Prostate gland (tissue), 2 donors: ENCODE results near the gene NDUFB5. TPM values are rescaled to one million over a fixed set of nuclear protein-coding genes. Genes with fewer than 3 reads are reported as not detected.
"Not testable (repeated sequence)": the region's sequence is repeated elsewhere in the genome, so short reads cannot be mapped to it uniquely, and the experiment has no call there.

Experiments used
- DNase-seq: peaks from one replicate; pipeline ENCODE4 v3.0.0-alpha.2; 2019; ENCODE audit warnings: low spot score
- H3K27ac ChIP-seq, 2 donors: fragments of 200-600 bp; sonication (generic); 2 replicates each; pipeline ENCODE4 v1.5.1; 2017 to 2019
- H3K27me3 ChIP-seq: fragments of 200-600 bp; sonication (generic); replicated peaks from 2 replicates; pipeline ENCODE4 v1.5.1; 2019; ENCODE audit not compliant: insufficient read depth
- H3K36me3 ChIP-seq, 2 donors: fragments of 200-600 bp; sonication (generic); 1 replicate in 1 of 2; 2 replicates in 1 of 2; pipeline versions ENCODE4 v1.5.1 to v1.8.1; 2017 to 2019
- H3K4me1 ChIP-seq: fragments of 200-600 bp; sonication (generic); replicated peaks from 2 replicates; pipeline ENCODE4 v1.5.1; 2019
- H3K4me3 ChIP-seq, 2 donors: fragments of 200-600 bp; sonication (generic); 2 replicates each; pipeline ENCODE4 v1.5.1; 2017 to 2019
- H3K9me3 ChIP-seq: fragments of 200-600 bp; sonication (generic); 2 replicates; pipeline ENCODE4 v1.5.1; 2017
- POLR2A ChIP-seq: fragments of 450-650 bp; IDR thresholded peaks from one replicate; pipeline ENCODE4 v1.6.1; 2016; ENCODE audit warnings: antibody characterized with exemption, mild to moderate bottlenecking
- POLR2AphosphoS5 ChIP-seq: sonication (generic); formaldehyde crosslinking; IDR thresholded peaks from one replicate; pipeline ENCODE4 v1.6.1; 2017; ENCODE audit warnings: antibody characterized with exemption
- WGBS: methylation state at CpG from one replicate; pipeline ENCODE4 v1.1.5; 2018; 5-methylcytosine and 5-hydroxymethylcytosine counted together
- intact Hi-C: fragments of 100-400 bp; cut with DNase I; formaldehyde crosslinking; loops from one replicate; pipeline ENCODE4 v1.14.2; 2022
- total RNA-seq, 2 donors: library from RNA; depleted of rRNA; stranded (reverse); fragments of >200 nt; gene quantifications; one replicate each; pipeline ENCODE4 v1.1.0, GENCODE V29; 2016
- TF ChIP-seq, protein P1 (sequence below), 4 experiments: fragments of 200-600 bp in 2 of 4; fragments of 450-650 bp in 2 of 4; sonication (generic) in 2 of 4; IDR thresholded peaks; 1 replicate in 3 of 4; 2 replicates in 1 of 4; pipeline ENCODE4 v1.5.1; 2016 to 2019; ENCODE audit warnings: antibody characterized with exemption in 4 of 4, mild to moderate bottlenecking in 2 of 4, moderate library complexity in 2 of 4

NDUFB5 gene
- total RNA-seq, 2 donors from 2014 or later: 75.9 to 122 TPM

DNA sequence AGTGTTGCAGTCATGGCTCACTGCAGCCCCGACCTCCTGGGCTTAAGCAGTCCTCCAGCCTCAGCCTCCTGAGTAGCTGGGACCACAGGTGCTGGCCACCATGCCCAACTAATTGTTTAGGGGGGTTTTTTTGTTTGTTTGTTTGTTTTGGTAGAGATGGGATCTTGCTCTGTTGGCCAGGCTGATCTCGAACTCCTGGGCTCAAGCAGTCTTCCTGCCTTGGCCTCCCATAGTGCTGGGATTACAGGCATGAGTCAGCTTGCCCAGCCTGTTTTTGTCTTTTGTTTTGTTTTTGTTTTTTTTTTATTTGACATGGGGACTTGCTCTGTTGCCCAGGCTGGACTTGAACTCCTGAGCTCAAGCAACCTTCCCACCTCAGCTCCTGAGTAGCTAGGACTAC, 17.4 kb downstream of the NDUFB5 start:
- DNase-seq: no peak
- TF ChIP-seq, protein P1, sequence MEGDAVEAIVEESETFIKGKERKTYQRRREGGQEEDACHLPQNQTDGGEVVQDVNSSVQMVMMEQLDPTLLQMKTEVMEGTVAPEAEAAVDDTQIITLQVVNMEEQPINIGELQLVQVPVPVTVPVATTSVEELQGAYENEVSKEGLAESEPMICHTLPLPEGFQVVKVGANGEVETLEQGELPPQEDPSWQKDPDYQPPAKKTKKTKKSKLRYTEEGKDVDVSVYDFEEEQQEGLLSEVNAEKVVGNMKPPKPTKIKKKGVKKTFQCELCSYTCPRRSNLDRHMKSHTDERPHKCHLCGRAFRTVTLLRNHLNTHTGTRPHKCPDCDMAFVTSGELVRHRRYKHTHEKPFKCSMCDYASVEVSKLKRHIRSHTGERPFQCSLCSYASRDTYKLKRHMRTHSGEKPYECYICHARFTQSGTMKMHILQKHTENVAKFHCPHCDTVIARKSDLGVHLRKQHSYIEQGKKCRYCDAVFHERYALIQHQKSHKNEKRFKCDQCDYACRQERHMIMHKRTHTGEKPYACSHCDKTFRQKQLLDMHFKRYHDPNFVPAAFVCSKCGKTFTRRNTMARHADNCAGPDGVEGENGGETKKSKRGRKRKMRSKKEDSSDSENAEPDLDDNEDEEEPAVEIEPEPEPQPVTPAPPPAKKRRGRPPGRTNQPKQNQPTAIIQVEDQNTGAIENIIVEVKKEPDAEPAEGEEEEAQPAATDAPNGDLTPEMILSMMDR (IDR thresholded peaks at IDR 0.05): no peak
- TF ChIP-seq POLR2A: no peak
- no peak for TF ChIP-seq POLR2AphosphoS5
- Histone ChIP-seq H3K4me3 (no peak overlapping the region), H3K27me3 (no peaks in the 10 kb centered on the region), H3K36me3 (no peaks in the 10 kb centered on the region), H3K27ac (no peak overlapping the region), H3K4me1 (no peaks in the 10 kb centered on the region), H3K9me3 (no peaks in the 10 kb centered on the region)
- WGBS: 96% methylated on average over 2 of the region's 2 CpGs
- intact Hi-C loops: no loop called here

DNA sequence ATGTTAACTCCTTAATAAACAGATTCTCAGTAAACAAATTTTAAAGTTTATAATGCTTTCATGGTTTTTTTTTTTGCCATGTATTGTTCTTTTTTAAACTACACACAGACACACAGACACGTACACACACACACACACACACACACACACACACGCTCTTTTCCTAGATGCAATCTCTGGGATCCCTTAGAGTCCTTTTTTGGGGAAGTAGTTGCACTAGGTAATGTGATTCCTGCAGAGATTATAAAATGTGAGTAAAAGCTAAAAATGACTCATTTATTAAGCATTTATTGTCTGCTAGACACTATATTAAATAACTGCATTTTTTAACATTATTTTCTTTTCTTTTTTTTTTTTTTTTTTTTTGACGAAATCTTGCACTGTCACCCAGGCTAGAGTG, 19.9 kb downstream of the NDUFB5 start:
- Histone ChIP-seq H3K4me1 (no peaks in the 10 kb centered on the region), H3K27ac (no peak overlapping the region), H3K36me3 (no peaks in the 10 kb centered on the region), H3K4me3 (no peak overlapping the region), H3K27me3 (no peaks in the 10 kb centered on the region), H3K9me3 (no peaks in the 10 kb centered on the region)
- no peak for DNase-seq
- 72% methylated on average over 3 of the region's 3 CpGs for WGBS
- TF ChIP-seq POLR2A (no peak), POLR2AphosphoS5 (no peak)
- intact Hi-C loops: no loop called here

DNA sequence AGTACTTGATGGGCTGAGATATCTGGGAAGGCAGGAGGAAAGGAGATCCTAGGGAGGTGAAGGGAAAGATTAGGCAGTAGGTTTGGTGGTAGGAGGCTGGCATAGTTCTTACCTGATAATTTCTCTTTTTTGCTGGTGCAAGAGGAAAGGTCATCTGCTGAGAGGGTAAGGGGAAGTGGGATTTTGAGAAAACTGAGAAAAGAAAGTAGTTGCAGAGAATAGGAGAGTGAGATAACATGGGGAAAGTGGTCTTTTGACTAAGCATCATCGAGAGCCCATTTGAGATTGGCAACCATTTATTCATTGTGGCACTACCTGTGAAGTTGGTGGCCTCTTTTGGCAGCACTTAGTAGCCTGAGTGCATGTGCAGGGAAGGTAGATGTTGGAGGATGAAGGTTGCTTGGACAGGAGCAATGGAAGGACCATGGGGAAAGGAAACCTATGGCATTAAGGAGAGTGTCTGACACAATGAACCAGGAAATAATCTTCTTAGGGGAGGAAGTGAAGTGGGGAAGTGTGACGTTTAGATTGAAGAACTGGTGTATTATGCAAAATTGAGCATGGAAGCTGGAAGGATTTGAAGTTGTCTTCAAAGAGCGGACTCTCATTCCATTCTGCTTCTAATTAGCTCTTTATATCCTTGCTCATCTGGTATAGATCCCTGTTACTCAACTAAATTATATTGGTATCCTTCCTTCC, 26.3 kb downstream of the NDUFB5 start:
- Histone ChIP-seq H3K9me3 (no peaks in the 10 kb centered on the region), H3K27me3 (no peaks in the 10 kb centered on the region), H3K27ac (no peak overlapping the region), H3K4me1 (no peaks in the 10 kb centered on the region), H3K36me3 (no peaks in the 10 kb centered on the region), H3K4me3 (no peak overlapping the region)
- intact Hi-C loops: no loop called here
- no peak for DNase-seq
- WGBS: 90% methylated on average over 3 of the region's 3 CpGs
- TF ChIP-seq POLR2A: no peak
- TF ChIP-seq POLR2AphosphoS5: no peak
- TF ChIP-seq, protein P1 (IDR thresholded peaks at IDR 0.05): no peak

DNA sequence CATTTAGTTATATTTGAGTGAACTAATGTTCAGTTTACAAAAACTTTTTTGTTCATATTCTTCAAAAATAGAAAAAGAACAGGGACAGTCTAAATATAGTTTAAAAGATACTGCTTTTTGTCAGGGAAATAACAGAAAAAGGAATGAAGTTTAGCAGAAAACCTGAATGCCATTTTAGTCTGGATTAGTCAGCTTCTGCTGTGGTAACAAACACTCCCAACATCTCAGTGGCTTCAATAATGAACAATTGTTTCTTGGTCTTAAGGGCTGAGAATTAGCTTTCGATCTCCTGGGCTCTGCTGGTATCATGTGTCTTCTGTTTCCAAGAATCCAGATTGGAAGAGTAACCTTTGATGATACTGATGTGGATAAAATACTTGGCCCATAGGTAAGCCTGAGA, 35.9 kb downstream of the NDUFB5 start:
- Histone ChIP-seq H3K9me3 (no peaks in the 10 kb centered on the region), H3K4me1 (no peaks in the 10 kb centered on the region), H3K27me3 (no peaks in the 10 kb centered on the region), H3K36me3 (no peaks in the 10 kb centered on the region), H3K4me3 (no peak overlapping the region), H3K27ac (no peak overlapping the region)
- WGBS: 96% methylated on average over 1 of the region's 1 CpG
- DNase-seq: no peak
- intact Hi-C loops: no loop called here
- TF ChIP-seq, protein P1 (IDR thresholded peaks at IDR 0.05): no peak
- TF ChIP-seq POLR2A (no peak), POLR2AphosphoS5 (no peak)

DNA sequence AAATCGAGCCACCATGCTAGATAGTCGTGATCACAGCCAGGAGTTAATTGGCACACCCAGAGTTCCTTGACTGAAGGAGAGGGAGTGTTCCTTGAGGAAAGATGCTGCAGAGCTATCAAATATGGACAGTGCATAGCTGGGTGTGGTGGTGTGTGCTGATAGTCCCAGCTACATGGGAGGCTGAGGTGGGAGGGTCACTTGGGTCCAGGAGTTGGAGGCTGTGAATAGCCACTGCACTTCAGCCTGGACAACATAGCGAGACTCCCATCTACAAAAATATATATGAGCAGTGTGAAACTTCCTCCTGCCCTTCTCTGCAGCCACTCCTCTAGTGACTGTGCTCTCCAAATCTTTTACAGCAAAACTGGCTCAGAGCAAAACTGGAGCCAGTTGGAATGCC, 38.3 kb downstream of the NDUFB5 start:
- WGBS: 77% methylated on average over 3 of the region's 3 CpGs
- DNase-seq: no peak
- Histone ChIP-seq H3K36me3 (no peaks in the 10 kb centered on the region), H3K4me1 (no peaks in the 10 kb centered on the region), H3K9me3 (no peaks in the 10 kb centered on the region), H3K27ac (no peak overlapping the region), H3K4me3 (no peak overlapping the region), H3K27me3 (no peaks in the 10 kb centered on the region)
- no peak for TF ChIP-seq POLR2AphosphoS5
- TF ChIP-seq, protein P1 (IDR thresholded peaks at IDR 0.05): no peak
- TF ChIP-seq POLR2A: no peak
- intact Hi-C loops: no loop called here

DNA sequence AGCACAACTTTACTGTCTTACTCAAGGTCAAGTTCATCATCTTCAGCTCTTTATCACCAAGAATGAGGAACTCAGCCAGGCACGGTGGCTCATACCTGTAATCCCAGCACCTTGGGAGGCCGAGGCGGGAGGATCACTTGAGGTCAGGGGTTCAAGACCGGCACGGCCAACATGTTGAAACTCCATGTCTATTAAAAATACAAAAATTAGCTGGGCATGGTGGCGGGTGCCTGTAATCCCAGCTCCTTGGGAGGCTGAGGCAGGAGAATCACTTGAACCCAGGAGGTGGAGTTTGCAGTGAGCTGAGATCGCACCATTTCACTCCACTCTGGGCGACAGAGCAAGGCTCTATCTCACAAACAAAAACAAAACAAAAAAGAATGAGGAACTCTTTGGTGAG, 39.2 kb downstream of the NDUFB5 start:
- H3K27me3 ChIP-seq, H3K36me3 ChIP-seq, H3K9me3 ChIP-seq, H3K27ac ChIP-seq, DNase-seq, H3K4me3 ChIP-seq, H3K4me1 ChIP-seq, intact Hi-C loops: not testable (repeated sequence)
- WGBS: 97% methylated on average over 8 of the region's 8 CpGs
